Omental fat pad (tissue), 4 donors: ENCODE measurements around the gene NEK6. TPM values are rescaled to one million over a fixed set of nuclear protein-coding genes. Genes with fewer than 3 reads are reported as not detected.

Experiments
- ATAC-seq: fragments of 150-250 bp; one replicate; pipeline ENCODE4 v1.9.1; 2016; ENCODE audit warnings: mild to moderate bottlenecking, moderate library complexity; ENCODE audit not compliant: low FRiP score
- DNase-seq: peaks from one replicate; pipeline ENCODE4 v3.0.0-alpha.2; 2019; ENCODE audit warnings: low spot score
- total RNA-seq, 4 donors: library from RNA; depleted of rRNA; stranded (reverse); fragments of >200 nt; gene quantifications; one replicate each; pipeline ENCODE4 v1.1.0, GENCODE V29; 2016
- TF ChIP-seq, protein P1 (sequence below), 3 donors: fragments of 450-650 bp; IDR thresholded peaks; one replicate each; pipeline ENCODE4 v1.5.1; 2016 to 2017; ENCODE audit warnings: antibody characterized with exemption in 3 of 3, mild to moderate bottlenecking in 3 of 3, moderate library complexity in 2 of 3

The NEK6 gene
- total RNA-seq, 4 donors from 2014 or later, result 11.8 to 52.1 (median 29.0) TPM

- TF ChIP-seq, protein P1, sequence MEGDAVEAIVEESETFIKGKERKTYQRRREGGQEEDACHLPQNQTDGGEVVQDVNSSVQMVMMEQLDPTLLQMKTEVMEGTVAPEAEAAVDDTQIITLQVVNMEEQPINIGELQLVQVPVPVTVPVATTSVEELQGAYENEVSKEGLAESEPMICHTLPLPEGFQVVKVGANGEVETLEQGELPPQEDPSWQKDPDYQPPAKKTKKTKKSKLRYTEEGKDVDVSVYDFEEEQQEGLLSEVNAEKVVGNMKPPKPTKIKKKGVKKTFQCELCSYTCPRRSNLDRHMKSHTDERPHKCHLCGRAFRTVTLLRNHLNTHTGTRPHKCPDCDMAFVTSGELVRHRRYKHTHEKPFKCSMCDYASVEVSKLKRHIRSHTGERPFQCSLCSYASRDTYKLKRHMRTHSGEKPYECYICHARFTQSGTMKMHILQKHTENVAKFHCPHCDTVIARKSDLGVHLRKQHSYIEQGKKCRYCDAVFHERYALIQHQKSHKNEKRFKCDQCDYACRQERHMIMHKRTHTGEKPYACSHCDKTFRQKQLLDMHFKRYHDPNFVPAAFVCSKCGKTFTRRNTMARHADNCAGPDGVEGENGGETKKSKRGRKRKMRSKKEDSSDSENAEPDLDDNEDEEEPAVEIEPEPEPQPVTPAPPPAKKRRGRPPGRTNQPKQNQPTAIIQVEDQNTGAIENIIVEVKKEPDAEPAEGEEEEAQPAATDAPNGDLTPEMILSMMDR (IDR thresholded peaks at IDR 0.05), result no peak
- DNase-seq (no peak), ATAC-seq (no peak)
Observed at GRCh38 chr9:124335320-124335707, 77.6 kb downstream of the NEK6 start.

DNA sequence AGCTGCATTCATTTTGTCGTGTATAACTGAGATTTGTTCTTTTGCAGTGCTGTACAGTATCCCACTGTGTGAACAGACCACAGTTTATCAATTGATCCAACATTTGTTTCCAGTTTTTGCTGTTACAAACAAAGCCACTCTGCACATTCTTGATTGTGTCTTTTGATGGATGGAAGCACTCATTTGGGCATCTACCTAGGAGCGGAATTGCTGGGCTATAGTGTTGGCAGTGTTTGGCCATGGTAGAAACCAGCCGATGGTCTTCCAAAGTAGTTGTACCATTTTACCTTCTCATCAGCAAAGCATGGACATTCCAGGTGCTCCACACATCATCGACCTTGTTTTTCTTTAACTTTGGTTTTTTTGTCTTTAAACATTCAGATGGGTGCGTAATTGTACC is 79.8 kb downstream of the NEK6 start:
- ATAC-seq, result no peak
- no peak for DNase-seq
- TF ChIP-seq, protein P1 (IDR thresholded peaks at IDR 0.05), result no peak

DNA sequence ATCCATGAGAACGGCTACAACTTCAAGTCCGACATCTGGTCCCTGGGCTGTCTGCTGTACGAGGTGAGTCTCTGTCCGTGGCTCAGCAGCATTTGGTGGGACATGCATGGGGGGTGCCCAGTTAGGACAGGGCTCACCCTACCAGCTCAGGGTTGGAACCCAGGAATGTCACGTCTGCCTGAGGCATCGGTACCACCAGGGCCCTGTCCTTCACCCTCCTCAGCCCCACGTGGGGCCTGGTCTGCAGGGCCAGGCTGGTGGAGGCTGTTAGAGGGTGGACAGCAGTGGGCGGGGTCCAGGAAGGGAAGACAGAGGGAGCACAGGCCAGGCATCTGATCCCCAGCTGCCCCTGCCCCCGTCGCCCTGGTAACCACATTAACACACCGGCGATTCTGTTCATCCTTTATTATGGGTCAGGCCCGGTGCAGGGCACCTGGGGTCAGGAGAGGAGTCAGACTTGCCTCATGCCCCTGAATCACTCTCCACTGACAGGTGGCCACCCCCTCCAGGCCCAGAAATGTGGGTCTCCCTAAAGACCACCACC is 81.9 kb downstream of the NEK6 start:
- no peak for DNase-seq
- ATAC-seq, result no peak
- TF ChIP-seq, protein P1 (IDR thresholded peaks at IDR 0.05), result no peak

DNA sequence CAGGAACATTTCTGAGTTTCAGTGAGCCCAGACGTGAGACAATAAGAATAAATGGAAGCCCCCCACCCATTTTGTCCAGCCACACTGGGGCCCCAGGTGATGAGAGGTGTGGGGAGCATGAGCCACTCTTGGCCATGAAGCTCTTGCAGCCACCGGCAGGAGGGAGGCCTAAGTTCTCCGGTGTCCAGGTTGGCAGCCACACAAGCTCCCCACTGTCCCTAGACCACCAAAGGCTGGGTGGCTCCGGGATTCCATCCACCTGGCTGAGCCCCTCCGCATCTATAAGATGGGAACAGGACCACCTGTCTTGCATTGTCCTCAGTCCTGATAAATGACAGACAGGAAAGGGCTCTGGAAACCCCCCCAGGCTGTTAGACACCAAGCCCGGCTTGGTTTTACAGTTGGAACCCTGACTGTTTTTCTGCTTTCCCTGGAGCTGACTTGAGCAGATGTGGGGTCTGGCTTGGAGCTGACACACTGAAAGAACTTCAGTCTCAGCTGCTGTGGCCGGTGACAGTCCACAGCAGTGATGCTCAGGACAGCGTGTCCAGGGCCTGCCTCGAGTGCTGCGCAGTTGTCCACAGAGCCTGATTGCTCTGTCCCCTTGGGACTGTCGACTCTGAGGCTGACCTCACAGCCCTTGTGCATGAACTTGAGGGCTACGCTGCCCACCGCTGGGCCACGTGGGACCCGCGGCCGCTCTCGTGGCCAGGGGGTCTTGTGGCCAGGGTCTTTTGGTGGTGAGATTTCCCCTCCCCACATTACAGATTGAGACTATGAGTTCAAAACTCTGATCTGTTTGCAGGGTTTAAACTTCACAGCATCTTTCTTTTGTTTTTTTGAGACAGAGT is 82.7 kb downstream of the NEK6 start:
- no peak for ATAC-seq
- TF ChIP-seq, protein P1 (IDR thresholded peaks at IDR 0.05), result no peak
- DNase-seq, result no peak

GRCh38 chr9:124341455-124342170 is 83.9 kb downstream of the NEK6 start:
- ATAC-seq (no peak), DNase-seq (no peak)
- TF ChIP-seq, protein P1 (IDR thresholded peaks at IDR 0.05), result no peak

- ATAC-seq (no peak), DNase-seq (no peak)
- TF ChIP-seq, protein P1 (IDR thresholded peaks at IDR 0.05), result no peak
Observed at GRCh38 chr9:124342402-124342775, 84.6 kb downstream of the NEK6 start.
